Activated T-cell treated with anti-CD3 and anti-CD28 coated beads for 1 hour (primary cell): Measurements from ENCODE around the gene ZNF530.
A peak's percentile ranks its signal among the peaks of the same experiment; 100 is the strongest.

Source experiments
- DNase-seq: peaks from one replicate; pipeline ENCODE4 v3.0.0-alpha.2; 2020; ENCODE audit warnings: low read depth

ZNF530 gene

GRCh38 chr19:57599761-57600383, at the start of gene ZNF530:
ZNF530 (plus strand) TSS chr19:57599885; CDS start chr19:57604346, 4,461 bp downstream.
- peak; percentile 79 for DNase-seq

- DNase-seq, result no peak
Measured at GRCh38 chr19:57552432-57552831, 47.3 kb upstream of the ZNF530 start.

- no peak for DNase-seq
Measured at GRCh38 chr19:57557659-57558058, 42.0 kb upstream of the ZNF530 start.

GRCh38 chr19:57558525-57558924, 41.2 kb upstream of the ZNF530 start:
- DNase-seq, result no peak

- no peak for DNase-seq
Measured at GRCh38 chr19:57559008-57559403, 40.7 kb upstream of the ZNF530 start.

- DNase-seq, result peak; percentile 77
Measured at GRCh38 chr19:57559404-57560025, 40.2 kb upstream of the ZNF530 start, which contains the start of gene ZNF550. ZNF550 (minus strand) TSS chr19:57559863; CDS start chr19:57559682, 181 bp downstream.

- no peak for DNase-seq
Measured at GRCh38 chr19:57560049-57560491, 39.6 kb upstream of the ZNF530 start.

GRCh38 chr19:57563547-57563946, 36.1 kb upstream of the ZNF530 start:
- DNase-seq, result no peak

GRCh38 chr19:57566396-57567265, 33.1 kb upstream of the ZNF530 start:
- DNase-seq, result no peak

GRCh38 chr19:57570707-57571106, 29.0 kb upstream of the ZNF530 start:
- DNase-seq, result no peak

- no peak for DNase-seq
Measured at GRCh38 chr19:57572415-57572947, 27.2 kb upstream of the ZNF530 start.

- DNase-seq, result no peak
Measured at GRCh38 chr19:57576661-57577060, 23.0 kb upstream of the ZNF530 start.

- peak; percentile 85 for DNase-seq
Measured at GRCh38 chr19:57578487-57579205, 21.0 kb upstream of the ZNF530 start, which contains the start of gene ZNF416. ZNF416 (minus strand) TSS chr19:57578911; CDS start chr19:57578704, 207 bp downstream.

- DNase-seq, result no peak
Measured at GRCh38 chr19:57583104-57583520, 16.6 kb upstream of the ZNF530 start.

- peak; percentile 72 for DNase-seq
Measured at GRCh38 chr19:57583521-57584416, 15.9 kb upstream of the ZNF530 start, which contains the start of gene ZIK1. ZIK1 (plus strand) TSS chr19:57584145; CDS start chr19:57584357, 212 bp downstream.

- no peak for DNase-seq
Measured at GRCh38 chr19:57587529-57587928, 12.2 kb upstream of the ZNF530 start.

GRCh38 chr19:57599377-57599760, 316 bp upstream of the ZNF530 start:
- DNase-seq, result no peak

- no peak for DNase-seq
Measured at GRCh38 chr19:57606931-57607330, 7.2 kb downstream of the ZNF530 start.

GRCh38 chr19:57611113-57611512, 11.4 kb downstream of the ZNF530 start:
- no peak for DNase-seq

GRCh38 chr19:57613941-57614743, 14.5 kb downstream of the ZNF530 start, which contains the start of gene ZNF134:
ZNF134 (plus strand) TSS chr19:57614242; CDS start chr19:57619469, 5,227 bp downstream.
- DNase-seq, result peak; percentile 81
